GM04504 (cell line): ENCODE data around the gene GAN.
"Not testable (repeated sequence)": the region's sequence is repeated elsewhere in the genome, so short reads cannot be mapped to it uniquely, and the experiment has no call there.

Source experiments
- DNase-seq: peaks from one replicate; pipeline ENCODE4 v3.0.0-alpha.2; 2012; ENCODE audit warnings: low read depth

GAN gene

GRCh38 chr16:81399909-81400308 lies 85.1 kb downstream of the GAN start:
- no peak for DNase-seq

DNA sequence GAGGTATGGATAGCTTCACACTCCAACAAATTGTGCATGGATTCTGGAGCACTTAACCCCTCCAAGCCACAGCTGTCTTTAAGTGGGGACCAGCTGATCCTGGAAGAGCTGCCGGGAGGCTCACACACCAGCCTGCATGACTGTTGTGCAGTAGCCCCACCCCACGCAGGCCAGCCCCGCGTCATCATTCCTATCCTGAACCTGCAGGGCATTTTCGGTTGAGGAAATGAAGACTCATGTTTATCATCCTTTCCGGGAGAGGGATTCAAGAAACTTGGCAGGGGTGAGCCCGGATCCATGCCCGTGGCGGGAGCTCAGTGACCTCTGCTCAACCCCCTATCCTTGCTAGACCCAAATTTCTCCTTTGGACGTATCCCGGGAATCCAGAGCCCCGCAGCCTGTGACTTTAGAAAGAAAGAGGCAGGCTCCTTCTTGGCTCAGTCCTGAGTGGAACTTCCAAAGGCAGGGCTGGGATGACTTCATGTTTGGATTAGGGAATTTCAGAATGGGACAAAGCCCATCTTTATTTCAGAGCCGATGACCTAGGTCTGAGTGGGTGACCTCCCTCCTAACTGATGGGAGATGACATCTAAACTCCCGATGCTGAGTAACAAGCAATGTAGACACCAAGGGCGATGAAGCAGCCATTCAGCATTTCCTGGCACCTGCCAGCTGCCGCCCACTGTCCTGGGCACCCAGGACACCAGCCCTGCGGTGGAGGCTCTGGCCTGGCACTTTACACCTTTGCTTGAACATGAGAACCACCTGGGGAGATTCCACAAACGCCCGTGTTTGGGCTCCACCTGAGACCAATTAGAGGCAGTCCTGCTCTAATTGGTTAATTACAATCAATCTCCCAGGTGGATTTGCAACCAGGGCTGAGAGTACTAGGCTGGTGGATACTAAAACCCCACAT lies 86.5 kb downstream of the GAN start:
- peak; percentile 24 for DNase-seq

GRCh38 chr16:81403208-81403600 lies 88.4 kb downstream of the GAN start:
- no peak for DNase-seq

DNA sequence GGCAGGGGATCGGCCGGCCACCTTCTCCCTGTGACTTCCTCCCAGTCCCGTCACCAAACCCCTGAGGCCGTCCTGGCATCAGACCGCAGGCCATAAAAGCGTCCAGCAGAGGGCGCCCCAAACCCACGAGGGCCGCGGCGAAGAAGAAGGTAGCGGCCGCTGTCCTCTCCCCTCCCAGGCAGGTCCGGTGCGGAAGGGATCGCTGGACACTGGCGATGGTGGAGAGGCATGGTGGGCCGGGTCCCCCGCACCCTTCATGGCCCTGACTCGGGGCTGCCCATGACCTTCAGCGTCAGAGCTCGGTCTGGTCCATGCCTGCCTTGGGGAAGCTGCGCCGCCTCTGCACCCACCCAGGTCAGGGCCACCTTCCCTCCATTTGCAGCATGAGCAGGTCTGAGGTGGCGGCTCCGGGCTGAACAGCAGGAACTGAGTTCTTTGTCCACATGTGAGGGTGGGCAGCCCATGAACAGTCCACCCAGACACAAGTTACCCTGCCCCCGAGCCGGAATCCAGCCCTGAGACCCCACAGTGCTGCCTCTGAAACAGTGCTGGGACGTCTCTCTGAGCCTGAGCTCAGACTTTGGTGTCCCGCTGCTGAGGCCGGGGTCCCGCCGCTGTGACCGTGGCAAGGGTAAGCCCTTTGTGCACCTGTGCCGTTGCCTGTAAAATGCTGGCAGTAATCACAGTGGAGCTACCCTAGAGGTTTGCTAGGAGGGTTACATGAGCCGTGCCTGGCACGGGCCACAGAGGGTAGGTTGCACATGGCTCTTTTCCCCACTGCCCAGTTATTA lies 89.0 kb downstream of the GAN start:
- DNase-seq, result peak; percentile 35

- DNase-seq, result not testable (repeated sequence)
Observed at GRCh38 chr16:81405002-81405401, 90.2 kb downstream of the GAN start.

DNA sequence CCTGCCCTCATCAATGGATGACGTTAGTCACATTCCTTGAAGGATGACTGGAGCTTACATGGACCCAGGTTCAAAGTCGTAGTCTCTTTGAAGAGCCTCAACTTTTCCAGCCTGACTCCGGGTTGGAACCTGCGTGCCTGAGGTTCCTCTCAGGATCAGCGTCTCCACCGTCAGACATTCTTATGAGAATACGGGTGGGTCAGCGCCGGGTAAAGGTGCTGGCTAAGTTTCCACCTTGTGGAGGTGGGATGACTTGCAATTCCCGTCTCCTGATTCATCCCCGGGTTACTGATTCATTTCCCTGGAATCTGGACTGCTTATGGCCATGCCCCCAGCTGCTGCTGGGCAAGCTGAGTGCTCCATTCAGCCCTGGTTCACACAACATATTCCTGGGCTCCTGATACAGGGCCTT lies 90.9 kb downstream of the GAN start:
- peak; percentile 43 for DNase-seq

DNA sequence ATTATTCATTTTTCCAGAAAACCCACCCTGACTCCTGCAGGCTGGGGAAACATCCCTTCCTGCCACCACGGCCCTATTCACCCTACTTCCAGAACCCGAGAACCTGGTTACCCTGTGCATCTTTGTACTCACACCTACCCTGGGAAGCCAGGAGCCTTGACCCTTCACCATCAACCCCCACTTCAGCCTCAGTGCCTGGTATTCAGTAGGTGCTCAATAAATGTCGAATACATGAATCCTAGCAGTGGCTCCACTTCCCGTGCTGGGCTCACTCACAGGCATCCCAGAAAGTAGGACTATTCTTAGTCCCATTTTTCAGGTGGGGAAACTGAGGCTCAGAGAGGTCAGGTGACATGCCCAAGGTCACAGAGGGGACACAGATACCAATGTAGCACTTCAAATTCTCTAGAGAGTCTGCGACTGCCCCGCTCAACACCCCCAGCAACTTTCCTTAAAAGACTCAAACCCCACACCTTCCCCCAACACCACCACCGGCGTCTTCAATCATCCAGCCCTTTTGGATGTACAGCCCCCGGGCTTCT lies 93.7 kb downstream of the GAN start:
- DNase-seq, result no peak

GRCh38 chr16:81409016-81409556 lies 94.3 kb downstream of the GAN start:
- DNase-seq, result no peak

DNA sequence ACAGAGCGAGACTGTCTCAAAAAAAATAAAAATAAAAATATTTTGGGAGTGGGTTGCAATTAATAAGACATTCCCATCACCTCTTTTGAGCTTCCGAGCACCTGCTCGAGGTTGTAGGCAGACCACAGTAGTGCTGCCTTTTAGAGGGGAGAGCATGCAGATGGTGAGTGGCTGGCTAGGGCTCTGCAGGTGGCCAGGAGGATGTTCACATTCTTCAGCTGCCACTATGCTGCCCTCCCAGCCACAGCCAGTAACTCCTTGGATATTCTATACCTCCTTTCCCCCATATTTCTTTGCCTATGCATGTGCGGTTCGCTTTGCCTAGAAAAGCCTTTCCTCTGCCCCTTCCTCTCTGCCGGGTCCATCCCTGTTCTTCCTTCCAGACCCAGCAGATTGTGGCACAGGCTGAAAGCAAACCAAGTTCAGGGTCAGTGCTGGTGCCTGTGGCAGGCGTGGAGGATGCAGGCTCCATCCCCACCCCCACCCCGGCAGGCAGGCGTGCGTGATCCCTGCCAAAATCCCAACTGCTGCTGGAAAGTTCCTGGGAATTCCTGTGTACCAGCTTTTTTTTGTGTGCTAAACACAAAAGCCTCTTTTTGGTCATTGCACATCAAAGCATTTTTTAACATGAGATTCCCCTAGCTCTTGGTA lies 96.0 kb downstream of the GAN start:
- no peak for DNase-seq

- no peak for DNase-seq
Observed at GRCh38 chr16:81413245-81413990, 98.7 kb downstream of the GAN start.

- no peak for DNase-seq
Observed at GRCh38 chr16:81415751-81416150, 101.0 kb downstream of the GAN start.

DNA sequence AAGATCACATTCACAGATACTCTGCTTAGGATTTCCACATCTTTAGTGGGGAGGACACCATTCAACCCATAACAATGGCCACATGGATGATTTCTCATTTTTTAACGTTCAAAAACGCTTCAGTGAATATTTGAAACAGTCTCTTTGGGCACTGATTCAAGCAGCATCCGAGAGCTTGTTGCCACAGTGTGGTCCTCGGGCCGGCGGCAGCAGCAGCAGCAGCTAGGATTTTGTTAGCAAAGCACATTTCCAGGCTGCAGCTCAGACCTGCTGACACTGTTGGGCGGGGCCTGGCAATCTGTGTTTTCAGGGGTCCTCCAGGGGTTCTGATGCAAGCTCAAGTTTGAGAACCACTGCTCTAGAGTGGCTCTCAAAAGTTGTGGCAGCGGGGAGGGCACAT lies 102.0 kb downstream of the GAN start:
- no peak for DNase-seq

DNA sequence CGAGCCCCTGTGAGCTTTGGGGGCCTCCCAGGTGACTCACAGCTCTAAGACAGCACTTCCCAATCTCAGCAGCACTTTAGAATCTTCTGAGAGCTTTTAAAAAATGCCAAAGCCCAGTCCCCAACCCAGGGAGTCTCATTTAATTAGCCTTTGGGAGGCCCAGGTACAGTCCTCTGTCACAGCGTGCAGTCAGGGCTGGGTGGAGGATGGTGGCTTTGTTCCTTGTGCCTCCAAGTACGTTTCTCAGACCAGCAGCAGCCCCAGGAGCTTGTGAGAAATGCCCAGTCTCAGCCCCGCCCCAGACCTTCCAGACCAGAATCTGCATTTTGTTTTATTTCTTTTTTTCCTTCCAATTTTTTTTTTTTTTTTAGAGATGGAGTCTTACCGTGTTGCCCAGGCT lies 102.4 kb downstream of the GAN start:
- DNase-seq, result no peak

GRCh38 chr16:81419806-81420205 lies 105.0 kb downstream of the GAN start:
- DNase-seq, result no peak

DNA sequence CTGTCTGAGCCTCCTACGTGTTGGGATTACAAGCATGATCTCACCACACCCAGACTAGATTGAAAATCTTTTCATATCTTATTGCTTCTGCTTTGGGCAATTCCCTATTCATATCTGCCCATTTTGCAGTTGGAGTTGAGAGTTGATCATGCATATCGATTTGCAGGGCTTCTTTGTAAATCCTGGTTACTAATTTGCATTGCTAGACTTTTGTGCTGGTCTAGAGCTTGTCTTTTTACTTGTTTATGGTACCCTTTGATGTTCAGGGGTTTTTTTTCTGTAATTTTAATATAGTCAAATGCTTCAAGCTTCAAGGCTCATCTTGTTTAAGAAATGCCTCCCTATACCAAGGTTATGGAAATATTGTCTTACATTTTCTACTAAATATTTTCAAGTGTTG lies 106.4 kb downstream of the GAN start:
- DNase-seq, result no peak

DNA sequence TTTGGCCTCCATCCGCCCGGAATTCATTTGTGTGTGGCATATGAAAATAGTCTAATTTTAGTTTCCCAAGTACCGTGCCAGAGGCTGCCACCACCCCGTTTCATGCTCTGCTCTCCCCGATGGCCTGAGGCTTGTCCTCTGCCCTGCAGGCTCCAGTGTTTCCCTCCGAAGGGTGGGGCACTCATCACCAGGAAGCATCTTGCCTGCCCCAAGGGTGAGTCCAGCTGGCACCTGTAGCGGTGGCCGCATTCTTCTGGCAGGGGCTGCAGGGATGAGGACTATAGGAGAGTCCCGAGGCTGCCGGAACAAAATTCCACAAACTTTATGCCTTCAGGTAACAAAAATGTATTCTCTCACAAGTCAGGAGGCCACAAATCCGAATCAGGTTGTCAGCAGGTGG lies 106.8 kb downstream of the GAN start:
- DNase-seq, result no peak

DNA sequence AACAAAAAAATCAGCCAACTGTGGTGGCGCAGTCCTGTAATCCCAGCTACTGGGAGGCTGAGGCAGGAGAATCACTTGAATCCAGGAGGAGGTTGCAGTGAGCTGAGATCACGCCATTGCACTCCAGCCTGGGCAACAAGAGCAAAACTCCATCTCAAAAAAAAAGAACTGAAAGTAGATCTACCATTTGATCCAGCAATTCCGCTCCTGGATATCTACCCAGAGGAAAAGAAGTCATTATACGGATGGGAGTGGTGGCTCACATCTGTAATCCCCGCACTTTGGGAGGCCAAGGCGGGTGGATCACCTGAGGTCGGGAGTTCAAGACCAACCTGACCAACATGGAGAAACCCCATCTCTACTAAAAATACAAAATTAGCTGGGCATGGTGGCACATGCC lies 107.4 kb downstream of the GAN start:
- not testable (repeated sequence) for DNase-seq

GRCh38 chr16:81424771-81425170 lies 110.0 kb downstream of the GAN start:
- no peak for DNase-seq

DNA sequence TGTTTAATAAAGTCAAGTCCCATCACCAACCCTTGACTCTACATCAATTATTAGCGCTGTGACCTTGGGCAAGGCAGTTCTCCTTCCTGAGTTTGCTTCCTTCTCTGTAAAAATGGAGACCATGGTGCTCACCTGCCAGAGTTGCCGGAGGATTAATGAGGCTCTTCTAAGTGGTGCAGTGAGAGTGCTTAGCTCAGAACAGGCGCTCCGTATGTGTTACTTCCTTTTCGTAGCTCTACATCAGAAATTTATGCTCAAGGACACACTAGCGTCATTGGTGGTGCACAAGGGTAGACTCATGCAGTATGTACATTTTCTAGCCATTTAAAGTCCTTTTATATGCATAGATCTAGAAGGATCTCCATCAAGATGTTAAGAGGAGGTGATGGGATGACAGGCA lies 112.5 kb downstream of the GAN start:
- no peak for DNase-seq

GRCh38 chr16:81429045-81429521 lies 114.3 kb downstream of the GAN start:
- no peak for DNase-seq
